Endothelial cell of umbilical vein (primary cell): ENCODE measurements around the gene OLFM2. TPM values are rescaled to one million over a fixed set of nuclear protein-coding genes. Genes with fewer than 3 reads are reported as not detected.

ENCODE experiments used
- BruUV-seq: library from RNA; stranded (reverse); fragments of 400-500 nt; replicated peaks from 2 replicates; lab custom pipeline; 2021; lab: Mats Ljungman, UMichigan
- CTCF ChIA-PET: fragments of 300-600, 350-600 bp; sonication (Branson Sonifier 250); formaldehyde crosslinking; loops from one replicate; lab custom pipeline; 2021; ENCODE audit warnings: antibody characterized with exemption, inconsistent platforms; lab: Charles Lee
- POLR2A ChIA-PET: fragments of 300-600, 350-600 bp; sonication (Branson Sonifier 250); formaldehyde crosslinking; loops from one replicate; lab custom pipeline; 2021; ENCODE audit warnings: antibody characterized with exemption, inconsistent platforms; lab: Charles Lee
- DNase-seq: peaks from one replicate; pipeline ENCODE4 v3.0.0-alpha.2; 2011; ENCODE audit warnings: low read depth, low spot score
- FAIRE-seq: peaks from 2 replicates; lab custom pipeline; 2011; peaks lifted over from hg19 to GRCh38; lab: Jason Lieb, UNC
- H2AFZ ChIP-seq: 2 replicates; pipeline ENCODE4 v1.6.0; 2012; ENCODE audit warnings: low read depth, low read length, control low read depth, inconsistent platforms
- H3K27ac ChIP-seq: 2 replicates; pipeline ENCODE4 v1.5.1; 2011; ENCODE audit warnings: low read depth, mild to moderate bottlenecking, control low read depth, low read length, moderate library complexity; ENCODE audit not compliant: insufficient read depth
- H3K27me3 ChIP-seq, 2 experiments: 2 replicates each; pipeline versions ENCODE4 v1.6.0 to v1.6.1; 2011; ENCODE audit warnings: low read length in 2 of 2, mixed read lengths in 1 of 2; ENCODE audit not compliant: control insufficient read depth in 2 of 2, insufficient read depth in 2 of 2
- H3K36me3 ChIP-seq, 2 experiments: 2 replicates in 1 of 2; 3 replicates in 1 of 2; pipeline ENCODE4 v1.5.1; 2011; ENCODE audit warnings: low read length in 2 of 2, mild to moderate bottlenecking in 1 of 2, moderate library complexity in 1 of 2; ENCODE audit not compliant: control insufficient read depth in 2 of 2, insufficient read depth in 2 of 2; ENCODE audit errors: extremely low read depth in 1 of 2
- H3K4me1 ChIP-seq: 3 replicates; pipeline ENCODE4 v1.5.1; 2011; ENCODE audit warnings: mild to moderate bottlenecking, low read length; ENCODE audit not compliant: control insufficient read depth, insufficient read depth; ENCODE audit errors: extremely low read depth
- H3K4me2 ChIP-seq: 2 replicates; pipeline ENCODE4 v1.6.1; 2011; ENCODE audit warnings: low read length, control low read depth, mixed read lengths; ENCODE audit not compliant: insufficient read depth
- H3K4me3 ChIP-seq, 3 experiments: fragments of 200-600 bp in 1 of 3; sonication (generic), shearing (Covaris generic) in 1 of 3; replicated peaks in 1 of 3; 2 replicates each; pipeline ENCODE4 v1.5.1; 2011 to 2016; ENCODE audit warnings: control low read depth in 3 of 3, low read length in 3 of 3, mild to moderate bottlenecking in 2 of 3, inconsistent platforms in 1 of 3, low read depth in 1 of 3, moderate library complexity in 1 of 3; ENCODE audit not compliant: insufficient read depth in 1 of 3
- H3K79me2 ChIP-seq: 2 replicates; pipeline ENCODE4 v1.6.0; 2012; ENCODE audit warnings: low read length, inconsistent platforms; ENCODE audit not compliant: control insufficient read depth, insufficient read depth
- H3K9ac ChIP-seq: replicated peaks from 2 replicates; pipeline ENCODE3; 2011; ENCODE audit warnings: low read length, control low read depth; ENCODE audit not compliant: insufficient read depth; ENCODE audit errors: extremely low read depth
- H3K9me1 ChIP-seq: replicated peaks from 3 replicates; pipeline ENCODE4 v1.6.0; 2011; ENCODE audit warnings: mild to moderate bottlenecking, low read length; ENCODE audit not compliant: control insufficient read depth, insufficient read depth; ENCODE audit errors: extremely low read depth
- H3K9me3 ChIP-seq: replicated peaks from 2 replicates; pipeline ENCODE4 v1.5.1; 2012; ENCODE audit warnings: low read length, inconsistent platforms; ENCODE audit not compliant: control insufficient read depth, insufficient read depth
- H4K20me1 ChIP-seq: replicated peaks from 2 replicates; pipeline ENCODE3; 2011; ENCODE audit warnings: mild to moderate bottlenecking, low read length; ENCODE audit not compliant: control insufficient read depth, insufficient read depth; ENCODE audit errors: extremely low read depth
- EZH2 ChIP-seq: IDR thresholded peaks from 2 replicates; pipeline ENCODE4 v1.6.1; 2012; ENCODE audit warnings: borderline replicate concordance, low read depth, mild to moderate bottlenecking, moderate library complexity, low read length, inconsistent platforms; ENCODE audit not compliant: severe bottlenecking
- FOS ChIP-seq: IDR thresholded peaks from 2 replicates; pipeline ENCODE4 v1.6.1; 2011; ENCODE audit warnings: mild to moderate bottlenecking, low read length, moderate library complexity, borderline replicate concordance; ENCODE audit not compliant: insufficient read depth
- JUN ChIP-seq: IDR thresholded peaks from 2 replicates; pipeline ENCODE4 v1.6.1; 2011; ENCODE audit warnings: borderline replicate concordance, low read depth; ENCODE audit not compliant: insufficient read length, insufficient read depth
- MYC ChIP-seq: IDR thresholded peaks from one replicate; pipeline ENCODE4 v1.6.1; 2011; ENCODE audit warnings: mild to moderate bottlenecking, low read depth, low read length
- POLR2A ChIP-seq: IDR thresholded peaks from 2 replicates; pipeline ENCODE4 v1.6.1; 2012; ENCODE audit warnings: low read depth, mild to moderate bottlenecking, control low read depth, low read length
- POLR2AphosphoS5 ChIP-seq: IDR thresholded peaks from 2 replicates; pipeline ENCODE4 v1.6.1; 2012; ENCODE audit warnings: low read depth, mild to moderate bottlenecking, control low read depth, low read length, moderate library complexity; ENCODE audit not compliant: insufficient read depth
- dilution Hi-C: fragments of 300-500 bp; cut with MboI; formaldehyde crosslinking; loops from one replicate; pipeline ENCODE4 v1.15.0; 2019; ENCODE audit warnings: low sequenced_read_pairs; ENCODE audit not compliant: extremely low pct_ligation_motif_present
- intact Hi-C: fragments of 100-400 bp; cut with micrococcal nuclease; formaldehyde crosslinking; loops from one replicate; pipeline ENCODE4 v1.10.0; 2022
- polyA plus RNA-seq, 4 experiments: library from polyadenylated mRNA; depleted of rRNA in 3 of 4; stranded (reverse) in 3 of 4; unstranded in 1 of 4; fragments of >200 nt; gene quantifications; 2 replicates each; pipeline versions ENCODE4 v1.2.1 to v1.2.3, GENCODE V29; 2011 to 2012; ENCODE audit warnings: missing spikeins in 1 of 4
- total RNA-seq: library from RNA; stranded (reverse); gene quantifications from 2 replicates; pipeline ENCODE4 v1.2.3, GENCODE V29; 2021
- TF ChIP-seq, protein P1 (sequence below): IDR thresholded peaks from 2 replicates; pipeline ENCODE4 v1.6.1; 2011; ENCODE audit not compliant: insufficient read depth, insufficient read length
- TF ChIP-seq, protein P2 (sequence below), 2 donors: IDR thresholded peaks; 1 replicate in 1 of 2; 2 replicates in 1 of 2; pipeline ENCODE4 v1.5.1; 2011; ENCODE audit warnings: low read length in 2 of 2, mild to moderate bottlenecking in 2 of 2, moderate library complexity in 2 of 2, control low read depth in 1 of 2, inconsistent platforms in 1 of 2, low read depth in 1 of 2; ENCODE audit not compliant: insufficient read depth in 1 of 2; ENCODE audit errors: extremely low read depth in 1 of 2

Gene OLFM2
- total and polyA plus RNA-seq, 2 donors (not counting 3 experiments of a cell fraction or from before 2014, with no cell fraction given) = 0.91 to 1.9 TPM

DNA sequence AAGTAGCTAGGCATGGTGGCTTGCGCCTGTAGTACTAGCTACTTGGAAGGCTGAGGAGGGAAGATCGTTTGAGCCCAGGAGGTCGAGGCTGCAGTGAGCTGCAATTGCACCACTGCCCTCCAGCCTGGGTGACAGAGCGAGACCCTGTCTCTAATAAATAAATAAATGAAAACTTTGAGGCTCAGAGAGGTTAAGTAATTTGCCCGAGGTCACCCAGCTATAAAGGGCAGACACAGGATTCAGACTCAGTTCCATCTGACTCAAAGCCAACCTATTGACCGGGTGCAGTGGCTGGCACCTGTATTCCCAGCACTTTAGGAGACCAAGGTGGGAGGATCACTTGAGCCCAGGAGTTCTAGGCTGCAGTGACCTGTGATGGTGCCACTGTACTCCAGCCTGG lies 7.4 kb upstream of the OLFM2 start:
- ChIA-PET CTCF (interaction anchor here (1.3 to 1.7 kb wide), 2 partner anchors 57 to 84 kb away, joined by 8 to 9 read pairs; no protein-coding TSS in a partner anchor), POLR2A (interaction anchor here (0.7 kb wide), 1 partner anchor 305 kb away, joined by 4 read pairs; no protein-coding TSS in a partner anchor)
- intact Hi-C loops = no loop called here
- no peaks in the 10 kb centered on the region for H3K79me2 ChIP-seq
- no peak overlapping the region for H3K27ac ChIP-seq
- H3K9me1 ChIP-seq = no peaks in the 10 kb centered on the region
- DNase-seq = no peak
- no peaks in the 10 kb centered on the region for H3K27me3 ChIP-seq
- no peaks in the 10 kb centered on the region for H3K4me1 ChIP-seq
- H3K4me2 ChIP-seq = no peak overlapping the region
- dilution Hi-C loops = no loop called here
- no peaks in the 10 kb centered on the region for H3K9me3 ChIP-seq
- no peak overlapping the region for H3K4me3 ChIP-seq
- H4K20me1 ChIP-seq = no peaks in the 10 kb centered on the region
- BruUV-seq = no TSS peak
- no peaks in the 10 kb centered on the region for H3K36me3 ChIP-seq
- no peak for FAIRE-seq
- H2AFZ ChIP-seq = no peak overlapping the region
- TF ChIP-seq, protein P1, sequence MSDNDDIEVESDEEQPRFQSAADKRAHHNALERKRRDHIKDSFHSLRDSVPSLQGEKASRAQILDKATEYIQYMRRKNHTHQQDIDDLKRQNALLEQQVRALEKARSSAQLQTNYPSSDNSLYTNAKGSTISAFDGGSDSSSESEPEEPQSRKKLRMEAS = no peak
- TF ChIP-seq POLR2A (no peak), EZH2 (no peak), JUN (no peak), MYC (no peak), FOS (no peak), POLR2AphosphoS5 (no peak)
- TF ChIP-seq, protein P2, sequence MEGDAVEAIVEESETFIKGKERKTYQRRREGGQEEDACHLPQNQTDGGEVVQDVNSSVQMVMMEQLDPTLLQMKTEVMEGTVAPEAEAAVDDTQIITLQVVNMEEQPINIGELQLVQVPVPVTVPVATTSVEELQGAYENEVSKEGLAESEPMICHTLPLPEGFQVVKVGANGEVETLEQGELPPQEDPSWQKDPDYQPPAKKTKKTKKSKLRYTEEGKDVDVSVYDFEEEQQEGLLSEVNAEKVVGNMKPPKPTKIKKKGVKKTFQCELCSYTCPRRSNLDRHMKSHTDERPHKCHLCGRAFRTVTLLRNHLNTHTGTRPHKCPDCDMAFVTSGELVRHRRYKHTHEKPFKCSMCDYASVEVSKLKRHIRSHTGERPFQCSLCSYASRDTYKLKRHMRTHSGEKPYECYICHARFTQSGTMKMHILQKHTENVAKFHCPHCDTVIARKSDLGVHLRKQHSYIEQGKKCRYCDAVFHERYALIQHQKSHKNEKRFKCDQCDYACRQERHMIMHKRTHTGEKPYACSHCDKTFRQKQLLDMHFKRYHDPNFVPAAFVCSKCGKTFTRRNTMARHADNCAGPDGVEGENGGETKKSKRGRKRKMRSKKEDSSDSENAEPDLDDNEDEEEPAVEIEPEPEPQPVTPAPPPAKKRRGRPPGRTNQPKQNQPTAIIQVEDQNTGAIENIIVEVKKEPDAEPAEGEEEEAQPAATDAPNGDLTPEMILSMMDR (IDR thresholded peaks at IDR 0.05; ENCODE audit: extremely low read depth in 1 of 2, insufficient read depth in 1 of 2, low read depth in 1 of 2, low read length in 2 of 2) = no peak
- no peak overlapping the region for H3K9ac ChIP-seq
